ENCODE data around the gene AKNA. TPM values are rescaled to one million over a fixed set of nuclear protein-coding genes. Genes with fewer than 3 reads are reported as not detected.

AKNA gene
- polyA plus RNA-seq, 3 donors, result 3.3 to 147 (median 7.3) TPM

GRCh38 chr9:114351932-114352331 is 35.9 kb downstream of the AKNA start:
- peaks cover 88% of the 10 kb centered on the region for H4K20me1 ChIP-seq (ENCODE audit: insufficient read depth, low read length)
- no peaks in the 10 kb centered on the region for H3K27me3 ChIP-seq (ENCODE audit: control insufficient read depth in 2 of 2, insufficient read depth in 2 of 2, low read length in 2 of 2)
- no peak for TF ChIP-seq CTCF (IDR thresholded peaks at IDR 0.05)
- Mint-ChIP-seq H3K9me3 (no peaks in the 10 kb centered on the region), H3K27ac (peak overlapping the region in 2 of 7 donors; percentile 12 to 59), H3K36me3 (peaks cover 82 to 96% of the 10 kb centered on the region in 2 donors), H3K4me3 (no peak overlapping the region), H3K4me1 (peaks cover 17% of the 10 kb centered on the region), H3K27me3 (ENCODE audit: low read depth in 3 of 3) (no peaks in the 10 kb centered on the region)
- H3K9ac ChIP-seq (ENCODE audit: insufficient read depth, low read length, poor library complexity, severe bottlenecking), result no peak overlapping the region
- H3K4me2 ChIP-seq (replicated peaks; ENCODE audit: extremely low read depth, low read length, poor library complexity, severe bottlenecking), result no peak overlapping the region
- no peak overlapping the region for H3K27ac ChIP-seq (ENCODE audit: low read depth in 1 of 2, low read length in 2 of 2)
- no peak for DNase-seq
- H2AFZ ChIP-seq (ENCODE audit: insufficient read depth, low read depth, low read length, poor library complexity, severe bottlenecking), result no peak overlapping the region
- H3K79me2 ChIP-seq (ENCODE audit: insufficient read depth, low read length), result peaks cover 25% of the 10 kb centered on the region
- H3K9me3 ChIP-seq (replicated peaks in 1 of 2; ENCODE audit: control insufficient read depth in 1 of 2, insufficient read depth in 1 of 2, low read length in 2 of 2), result no peaks in the 10 kb centered on the region
- H3K4me1 ChIP-seq (ENCODE audit: control insufficient read depth in 1 of 2, insufficient read depth in 2 of 2, low read length in 2 of 2), result no peaks in the 10 kb centered on the region
- H3K36me3 ChIP-seq (replicated peaks in 1 of 2; ENCODE audit: control insufficient read depth in 1 of 2, insufficient read depth in 2 of 2, low read length in 2 of 2), result peaks cover 94 to 98% of the 10 kb centered on the region in 2 donors
- no peak overlapping the region for H3K4me3 ChIP-seq (replicated peaks in 1 of 3; ENCODE audit: low read depth in 2 of 3, low read length in 3 of 3)
- intact Hi-C loops (cut with micrococcal nuclease), result no loop called here
- 0% methylated on average over 1 of the region's 4 CpGs for WGBS (ENCODE audit: insufficient coverage)

GRCh38 chr9:114350636-114351401 is 37.0 kb downstream of the AKNA start:
- peak overlapping the region in 6 of 7 donors; percentile 65 to 91 (median 82) for H3K27ac Mint-ChIP-seq
- H3K4me3 ChIP-seq (replicated peaks in 1 of 3; ENCODE audit: low read depth in 2 of 3, low read length in 3 of 3), result no peak overlapping the region
- H3K36me3 ChIP-seq (replicated peaks in 1 of 2; ENCODE audit: control insufficient read depth in 1 of 2, insufficient read depth in 2 of 2, low read length in 2 of 2), result peaks cover 94 to 98% of the 10 kb centered on the region in 2 donors
- H2AFZ ChIP-seq (ENCODE audit: insufficient read depth, low read depth, low read length, poor library complexity, severe bottlenecking), result no peak overlapping the region
- H3K4me3 Mint-ChIP-seq, result no peak overlapping the region
- peaks cover 82 to 96% of the 10 kb centered on the region in 2 donors for H3K36me3 Mint-ChIP-seq
- no peaks in the 10 kb centered on the region for H3K9me3 ChIP-seq (replicated peaks in 1 of 2; ENCODE audit: control insufficient read depth in 1 of 2, insufficient read depth in 1 of 2, low read length in 2 of 2)
- peak overlapping the region in 1 of 2 donors; percentile 69 for H3K27ac ChIP-seq (ENCODE audit: low read depth in 1 of 2, low read length in 2 of 2)
- DNase-seq, result no peak
- H3K27me3 Mint-ChIP-seq (ENCODE audit: low read depth in 3 of 3), result no peaks in the 10 kb centered on the region
- 84% methylated on average over 5 of the region's 16 CpGs for WGBS (ENCODE audit: insufficient coverage)
- peaks cover 17% of the 10 kb centered on the region for H3K4me1 Mint-ChIP-seq
- no peaks in the 10 kb centered on the region for H3K27me3 ChIP-seq (ENCODE audit: control insufficient read depth in 2 of 2, insufficient read depth in 2 of 2, low read length in 2 of 2)
- H3K9ac ChIP-seq (ENCODE audit: insufficient read depth, low read length, poor library complexity, severe bottlenecking), result no peak overlapping the region
- TF ChIP-seq CTCF (IDR thresholded peaks at IDR 0.05), result no peak
- intact Hi-C loops (cut with micrococcal nuclease), result no loop called here
- peaks cover 88% of the 10 kb centered on the region for H4K20me1 ChIP-seq (ENCODE audit: insufficient read depth, low read length)
- no peak overlapping the region for H3K4me2 ChIP-seq (replicated peaks; ENCODE audit: extremely low read depth, low read length, poor library complexity, severe bottlenecking)
- H3K4me1 ChIP-seq (ENCODE audit: control insufficient read depth in 1 of 2, insufficient read depth in 2 of 2, low read length in 2 of 2), result no peaks in the 10 kb centered on the region
- H3K79me2 ChIP-seq (ENCODE audit: insufficient read depth, low read length), result peaks cover 16% of the 10 kb centered on the region
- H3K9me3 Mint-ChIP-seq, result no peaks in the 10 kb centered on the region
